ENCODE results near the gene ARHGAP28. TPM values are rescaled to one million over a fixed set of nuclear protein-coding genes. Genes with fewer than 3 reads are reported as not detected.

The ARHGAP28 gene
- total RNA-seq, 1 experiment from 2014 or later = 118 TPM

- H3K9me3 Mint-ChIP-seq (ENCODE audit: unreplicated experiment) = no peaks in the 10 kb centered on the region
- no TSS peak for BruUV-seq (replicated peaks)
- DNase-seq = no peak
- TF ChIP-seq, protein P1, sequence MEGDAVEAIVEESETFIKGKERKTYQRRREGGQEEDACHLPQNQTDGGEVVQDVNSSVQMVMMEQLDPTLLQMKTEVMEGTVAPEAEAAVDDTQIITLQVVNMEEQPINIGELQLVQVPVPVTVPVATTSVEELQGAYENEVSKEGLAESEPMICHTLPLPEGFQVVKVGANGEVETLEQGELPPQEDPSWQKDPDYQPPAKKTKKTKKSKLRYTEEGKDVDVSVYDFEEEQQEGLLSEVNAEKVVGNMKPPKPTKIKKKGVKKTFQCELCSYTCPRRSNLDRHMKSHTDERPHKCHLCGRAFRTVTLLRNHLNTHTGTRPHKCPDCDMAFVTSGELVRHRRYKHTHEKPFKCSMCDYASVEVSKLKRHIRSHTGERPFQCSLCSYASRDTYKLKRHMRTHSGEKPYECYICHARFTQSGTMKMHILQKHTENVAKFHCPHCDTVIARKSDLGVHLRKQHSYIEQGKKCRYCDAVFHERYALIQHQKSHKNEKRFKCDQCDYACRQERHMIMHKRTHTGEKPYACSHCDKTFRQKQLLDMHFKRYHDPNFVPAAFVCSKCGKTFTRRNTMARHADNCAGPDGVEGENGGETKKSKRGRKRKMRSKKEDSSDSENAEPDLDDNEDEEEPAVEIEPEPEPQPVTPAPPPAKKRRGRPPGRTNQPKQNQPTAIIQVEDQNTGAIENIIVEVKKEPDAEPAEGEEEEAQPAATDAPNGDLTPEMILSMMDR (IDR thresholded peaks at IDR 0.05; ENCODE audit: insufficient read depth in 1 of 2, low read depth in 1 of 2, low read length in 1 of 2, severe bottlenecking in 1 of 2, unreplicated experiment in 1 of 2) = no peak
- H3K27ac Mint-ChIP-seq (ENCODE audit: unreplicated experiment) = peak overlapping the region; percentile 25
- intact Hi-C loops (cut with micrococcal nuclease; ENCODE audit: unreplicated experiment) = no loop called here
- peaks cover 25% of the 10 kb centered on the region for H3K4me1 Mint-ChIP-seq (ENCODE audit: low read depth, unreplicated experiment)
- no peaks in the 10 kb centered on the region for H3K27me3 Mint-ChIP-seq (ENCODE audit: insufficient read depth, unreplicated experiment)
- H3K36me3 Mint-ChIP-seq (ENCODE audit: insufficient read depth, unreplicated experiment) = peaks cover 79% of the 10 kb centered on the region
- Histone ChIP-seq H3K36me3 (ENCODE audit: control insufficient read depth, insufficient read depth, low read length) (peaks cover 3% of the 10 kb centered on the region), H3K9me3 (no peaks in the 10 kb centered on the region), H3K4me1 (peaks cover 16% of the 10 kb centered on the region), H3K27me3 (replicated peaks; ENCODE audit: control insufficient read depth, insufficient read depth, low read length) (no peaks in the 10 kb centered on the region), H3K4me3 (ENCODE audit: low read depth, low read length) (no peak overlapping the region)
- ChIA-PET POLR2A (no interaction called here), CTCF (no interaction called here)
- no peak overlapping the region for H3K4me3 Mint-ChIP-seq (ENCODE audit: unreplicated experiment)
These were observed 220.5 kb downstream of the ARHGAP28 start for GRCh38 chr18:6949800-6950586.

DNA sequence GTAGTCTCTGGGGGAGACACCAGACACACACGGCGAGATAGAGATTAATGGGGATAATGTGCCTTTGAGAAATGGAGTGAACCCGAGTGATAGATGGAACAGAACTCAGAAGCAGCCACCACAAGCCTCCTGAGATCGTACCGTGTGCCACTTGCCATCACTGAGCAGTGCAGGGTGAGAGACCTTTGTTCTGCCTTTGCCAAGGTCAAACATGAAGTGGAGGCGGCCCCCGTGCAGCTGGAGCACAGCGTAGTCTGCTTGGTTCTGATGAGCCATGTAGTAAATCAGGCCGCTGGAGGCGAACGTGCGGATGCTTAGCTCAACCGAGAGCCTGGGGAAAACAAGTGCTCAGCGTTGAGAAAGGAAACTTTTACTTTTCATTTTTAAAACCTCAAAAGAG, 221.1 kb downstream of the ARHGAP28 start:
- Histone ChIP-seq H3K4me3 (ENCODE audit: low read depth, low read length) (no peak overlapping the region), H3K4me1 (peaks cover 16% of the 10 kb centered on the region), H3K9me3 (no peaks in the 10 kb centered on the region), H3K36me3 (ENCODE audit: control insufficient read depth, insufficient read depth, low read length) (peaks cover 3% of the 10 kb centered on the region), H3K27me3 (replicated peaks; ENCODE audit: control insufficient read depth, insufficient read depth, low read length) (no peaks in the 10 kb centered on the region)
- POLR2A ChIA-PET = no interaction called here
- no peak for DNase-seq
- Mint-ChIP-seq H3K4me1 (ENCODE audit: low read depth, unreplicated experiment) (peaks cover 25% of the 10 kb centered on the region), H3K9me3 (ENCODE audit: unreplicated experiment) (no peaks in the 10 kb centered on the region), H3K27me3 (ENCODE audit: insufficient read depth, unreplicated experiment) (no peaks in the 10 kb centered on the region), H3K36me3 (ENCODE audit: insufficient read depth, unreplicated experiment) (peaks cover 83% of the 10 kb centered on the region), H3K27ac (ENCODE audit: unreplicated experiment) (peak overlapping the region; percentile 25), H3K4me3 (ENCODE audit: unreplicated experiment) (no peak overlapping the region)
- intact Hi-C loops (cut with micrococcal nuclease; ENCODE audit: unreplicated experiment) = no loop called here
- TF ChIP-seq, protein P1 (IDR thresholded peaks at IDR 0.05; ENCODE audit: insufficient read depth in 1 of 2, low read depth in 1 of 2, low read length in 1 of 2, severe bottlenecking in 1 of 2, unreplicated experiment in 1 of 2) = no peak
- CTCF ChIA-PET = no interaction called here
- no TSS peak for BruUV-seq (replicated peaks)

GRCh38 chr18:6951336-6952090, 222.0 kb downstream of the ARHGAP28 start:
- no peaks in the 10 kb centered on the region for H3K9me3 Mint-ChIP-seq (ENCODE audit: unreplicated experiment)
- TF ChIP-seq, protein P1 (IDR thresholded peaks at IDR 0.05; ENCODE audit: insufficient read depth in 1 of 2, low read depth in 1 of 2, low read length in 1 of 2, severe bottlenecking in 1 of 2, unreplicated experiment in 1 of 2) = no peak
- H3K4me1 ChIP-seq = peaks cover 16% of the 10 kb centered on the region
- intact Hi-C loops (cut with micrococcal nuclease; ENCODE audit: unreplicated experiment) = no loop called here
- H3K9me3 ChIP-seq = no peaks in the 10 kb centered on the region
- H3K27me3 Mint-ChIP-seq (ENCODE audit: insufficient read depth, unreplicated experiment) = no peaks in the 10 kb centered on the region
- peaks cover 3% of the 10 kb centered on the region for H3K36me3 ChIP-seq (ENCODE audit: control insufficient read depth, insufficient read depth, low read length)
- no peak for DNase-seq
- peak overlapping the region; percentile 75 for H3K27ac Mint-ChIP-seq (ENCODE audit: unreplicated experiment)
- ChIA-PET CTCF (no interaction called here), POLR2A (no interaction called here)
- H3K27me3 ChIP-seq (replicated peaks; ENCODE audit: control insufficient read depth, insufficient read depth, low read length) = no peaks in the 10 kb centered on the region
- no peak overlapping the region for H3K4me3 Mint-ChIP-seq (ENCODE audit: unreplicated experiment)
- BruUV-seq (replicated peaks) = no TSS peak
- peaks cover 25% of the 10 kb centered on the region for H3K4me1 Mint-ChIP-seq (ENCODE audit: low read depth, unreplicated experiment)
- peaks cover 80% of the 10 kb centered on the region for H3K36me3 Mint-ChIP-seq (ENCODE audit: insufficient read depth, unreplicated experiment)
- no peak overlapping the region for H3K4me3 ChIP-seq (ENCODE audit: low read depth, low read length)

All from Caco-2 (cell line).